SK-N-SH treated with all-trans-retinoic acid at 6 μM for 48 hours (cell line): Measurements from ENCODE around the gene VWF.

Experiments
- ATAC-seq: fragments of 200-7000 bp; cut with Tn5 transposase; 3 replicates; pipeline ENCODE4 v1.9.1; 2020; ENCODE audit warnings: mild to moderate bottlenecking, moderate library complexity
- ARNTL ChIP-seq: fragments of 450-650 bp; formaldehyde crosslinking; IDR thresholded peaks from 2 replicates; pipeline ENCODE4 v1.5.0; 2020; ENCODE audit warnings: low read depth, mild to moderate bottlenecking, moderate library complexity, borderline replicate concordance
- BACH2 ChIP-seq: fragments of 250-450 bp; sonication (Bioruptor Pico); IDR thresholded peaks from 2 replicates; pipeline ENCODE4 v1.9.0; 2021; ENCODE audit warnings: mild to moderate bottlenecking, borderline replicate concordance
- CSDC2 ChIP-seq: fragments of 250-450 bp; sonication (Bioruptor Pico); IDR thresholded peaks from 2 replicates; pipeline ENCODE4 v1.5.0; 2020; ENCODE audit warnings: mild to moderate bottlenecking, moderate library complexity
- ESRRG ChIP-seq: fragments of 250-450 bp; sonication (Bioruptor Pico); IDR thresholded peaks from 2 replicates; pipeline ENCODE4 v1.6.1; 2021; ENCODE audit warnings: mild to moderate bottlenecking
- OSR1 ChIP-seq: fragments of 250-450 bp; sonication (Bioruptor Pico); IDR thresholded peaks from 2 replicates; pipeline ENCODE4 v1.8.0; 2022; ENCODE audit warnings: moderate library complexity, mild to moderate bottlenecking, inconsistent platforms
- PATZ1 ChIP-seq: fragments of 250-450 bp; sonication (Bioruptor Pico); IDR thresholded peaks from 2 replicates; pipeline ENCODE4 v1.8.0; 2020; ENCODE audit warnings: mild to moderate bottlenecking, moderate library complexity, borderline replicate concordance
- TCF4 ChIP-seq: fragments of 250-450 bp; sonication (Bioruptor Pico); IDR thresholded peaks from 2 replicates; pipeline ENCODE4 v1.8.0; 2021; ENCODE audit warnings: mild to moderate bottlenecking, moderate library complexity, borderline replicate concordance
- TOX ChIP-seq: fragments of 250-450 bp; sonication (Bioruptor Pico); IDR thresholded peaks from 2 replicates; pipeline ENCODE4 v1.8.0; 2021; ENCODE audit warnings: mild to moderate bottlenecking, moderate library complexity, borderline replicate concordance
- TSHZ2 ChIP-seq: fragments of 250-450 bp; sonication (Bioruptor Pico); IDR thresholded peaks from 2 replicates; pipeline ENCODE4 v1.5.0; 2020; ENCODE audit warnings: mild to moderate bottlenecking, moderate library complexity
- ZC3H10 ChIP-seq: fragments of 250-450 bp; sonication (Bioruptor Pico); IDR thresholded peaks from 2 replicates; pipeline ENCODE4 v1.5.1; 2021; ENCODE audit warnings: mild to moderate bottlenecking, moderate library complexity
- ZFP3 ChIP-seq: fragments of 250-450 bp; sonication (Bioruptor Pico); IDR thresholded peaks from 2 replicates; pipeline ENCODE4 v1.5.0; 2020; ENCODE audit warnings: mild to moderate bottlenecking, moderate library complexity
- ZFP30 ChIP-seq: fragments of 450-650 bp; formaldehyde crosslinking; IDR thresholded peaks from 2 replicates; pipeline ENCODE4 v1.5.0; 2022; ENCODE audit warnings: mild to moderate bottlenecking, moderate library complexity
- ZNF565 ChIP-seq: fragments of 450-650 bp; formaldehyde crosslinking; conservative IDR thresholded peaks from 2 replicates; pipeline ENCODE4 v1.5.0; 2020; ENCODE audit warnings: low read depth, mild to moderate bottlenecking, moderate library complexity
- ZNF70 ChIP-seq: fragments of 450-650 bp; formaldehyde crosslinking; IDR thresholded peaks from 2 replicates; pipeline ENCODE4 v1.5.0; 2020; ENCODE audit warnings: mild to moderate bottlenecking, moderate library complexity
- ZNF8 ChIP-seq: fragments of 450-650 bp; formaldehyde crosslinking; IDR thresholded peaks from 2 replicates; pipeline ENCODE4 v1.5.0; 2020; ENCODE audit warnings: mild to moderate bottlenecking, moderate library complexity
- TF ChIP-seq, protein P1 (sequence below): fragments of 250-450 bp; sonication (Bioruptor Pico); IDR thresholded peaks from 2 replicates; pipeline ENCODE4 v1.5.1; 2020; ENCODE audit warnings: low read depth, mild to moderate bottlenecking, moderate library complexity
- TF ChIP-seq, protein P2 (sequence below): fragments of 250-450 bp; sonication (Bioruptor Pico); IDR thresholded peaks from 2 replicates; pipeline ENCODE4 v1.5.1; 2021; ENCODE audit warnings: mild to moderate bottlenecking, moderate library complexity

The VWF gene

GRCh38 chr12:5923043-5923605 lies 201.3 kb downstream of the VWF start:
- TF ChIP-seq ARNTL (no peak), ZNF565 (CRISPR knock-in tag) (no peak), ZFP3 (CRISPR knock-in tag) (no peak), ZC3H10 (CRISPR knock-in tag) (no peak), TSHZ2 (CRISPR knock-in tag) (no peak)
- ATAC-seq, result no peak

DNA sequence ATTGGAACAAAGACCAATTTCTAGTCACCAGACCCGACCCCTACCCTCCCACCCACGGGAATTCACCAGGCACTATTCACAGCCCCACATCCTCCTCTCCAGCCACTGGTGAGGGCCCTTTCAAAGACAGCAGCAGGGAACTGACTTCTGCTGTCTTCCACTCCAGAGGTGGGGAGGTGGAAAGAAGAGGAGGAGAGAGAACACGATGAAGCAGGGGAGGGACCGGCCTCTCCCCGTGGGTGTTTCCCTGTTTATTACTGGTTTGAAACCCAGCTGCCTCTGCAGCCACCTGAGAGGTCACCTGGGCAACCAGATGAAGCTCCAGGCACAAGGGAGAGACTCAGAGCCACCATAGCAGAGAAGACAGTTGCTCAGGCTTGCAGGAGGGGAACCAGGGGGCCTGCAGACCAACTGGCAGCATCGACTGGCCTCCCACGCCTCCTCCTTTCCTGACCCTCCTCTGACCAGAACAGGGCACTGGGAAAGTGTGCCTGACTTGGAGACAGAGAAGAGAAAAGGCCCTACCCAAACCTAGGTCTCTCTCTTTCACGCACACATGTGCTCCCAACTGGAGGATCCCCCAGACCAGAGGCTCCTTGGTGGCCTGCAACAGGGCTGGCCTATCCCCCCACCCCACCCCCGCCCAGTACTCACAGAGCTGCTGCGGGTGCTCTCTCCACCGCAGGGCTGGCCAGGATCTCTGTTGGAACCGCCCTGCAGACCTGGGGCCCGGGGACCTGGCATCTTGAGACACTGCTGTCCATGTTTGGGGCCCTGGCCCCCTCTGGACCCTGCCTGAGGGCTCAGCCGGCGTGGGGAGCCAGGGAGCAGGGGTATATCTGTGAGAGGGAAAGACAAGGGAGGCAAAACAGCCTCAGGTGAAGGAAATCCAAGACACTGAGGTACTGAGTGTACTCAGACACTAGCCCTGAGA lies 202.2 kb downstream of the VWF start:
- ATAC-seq, result no peak

DNA sequence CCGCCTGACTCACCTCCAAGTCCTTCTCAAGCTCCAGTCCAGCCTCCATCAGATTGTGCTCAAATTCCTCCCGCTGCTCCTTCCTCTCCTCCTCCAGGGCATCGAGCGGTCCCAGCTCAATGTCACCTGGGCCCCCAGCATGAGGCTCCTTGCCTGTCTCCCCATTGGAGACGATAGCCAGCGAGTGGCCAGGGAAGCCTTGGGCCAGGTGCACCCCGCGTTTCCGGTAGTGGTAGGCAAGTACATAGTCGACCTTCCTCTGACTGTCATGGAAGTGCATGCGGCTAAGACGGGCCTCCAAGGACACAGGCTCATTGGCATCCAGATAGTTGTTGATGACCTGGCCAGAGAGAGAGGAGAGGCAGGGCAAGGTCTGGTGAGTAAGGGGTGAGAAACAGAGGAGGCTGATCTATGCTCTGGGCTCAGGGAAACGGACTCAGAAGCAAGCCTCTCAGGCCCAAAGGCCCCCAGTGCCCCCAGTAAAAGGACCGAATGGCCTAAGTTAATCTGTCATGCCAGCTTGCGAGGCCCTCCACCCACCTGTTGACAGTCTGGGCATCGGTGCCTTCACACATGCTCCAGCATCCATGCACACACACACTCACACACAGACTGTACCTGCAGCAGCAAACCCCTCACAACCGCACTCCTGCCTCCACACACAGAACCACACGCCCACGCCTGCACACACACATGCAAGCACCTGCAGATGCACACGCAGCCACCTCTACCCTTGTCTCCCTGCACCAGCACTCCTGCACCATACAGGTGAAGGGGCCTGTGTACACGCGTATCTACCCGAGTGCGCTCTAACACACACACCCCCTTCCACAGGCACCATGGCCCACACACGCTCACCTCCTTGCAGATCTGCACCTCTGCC lies 203.2 kb downstream of the VWF start:
- no peak for ATAC-seq
- TF ChIP-seq ZFP30 (no peak), OSR1 (CRISPR knock-in tag) (no peak), CSDC2 (CRISPR knock-in tag) (no peak), BACH2 (no peak), PATZ1 (CRISPR knock-in tag) (no peak), ZNF70 (CRISPR knock-in tag) (no peak)
- TF ChIP-seq, protein P1, sequence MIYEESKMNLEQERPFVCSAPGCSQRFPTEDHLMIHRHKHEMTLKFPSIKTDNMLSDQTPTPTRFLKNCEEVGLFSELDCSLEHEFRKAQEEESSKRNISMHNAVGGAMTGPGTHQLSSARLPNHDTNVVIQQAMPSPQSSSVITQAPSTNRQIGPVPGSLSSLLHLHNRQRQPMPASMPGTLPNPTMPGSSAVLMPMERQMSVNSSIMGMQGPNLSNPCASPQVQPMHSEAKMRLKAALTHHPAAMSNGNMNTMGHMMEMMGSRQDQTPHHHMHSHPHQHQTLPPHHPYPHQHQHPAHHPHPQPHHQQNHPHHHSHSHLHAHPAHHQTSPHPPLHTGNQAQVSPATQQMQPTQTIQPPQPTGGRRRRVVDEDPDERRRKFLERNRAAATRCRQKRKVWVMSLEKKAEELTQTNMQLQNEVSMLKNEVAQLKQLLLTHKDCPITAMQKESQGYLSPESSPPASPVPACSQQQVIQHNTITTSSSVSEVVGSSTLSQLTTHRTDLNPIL (CRISPR knock-in tag), result no peak

More for the DNA sequence above, 202.2 kb downstream of the VWF start:
- TF ChIP-seq ZNF8 (CRISPR knock-in tag) (no peak), TOX (CRISPR knock-in tag) (no peak), ZFP3 (CRISPR knock-in tag) (no peak), TCF4 (CRISPR knock-in tag) (no peak), ESRRG (CRISPR knock-in tag) (no peak), BACH2 (no peak), TSHZ2 (CRISPR knock-in tag) (no peak), OSR1 (CRISPR knock-in tag) (no peak)
- TF ChIP-seq, protein P1 (CRISPR knock-in tag), result no peak
- TF ChIP-seq, protein P2, sequence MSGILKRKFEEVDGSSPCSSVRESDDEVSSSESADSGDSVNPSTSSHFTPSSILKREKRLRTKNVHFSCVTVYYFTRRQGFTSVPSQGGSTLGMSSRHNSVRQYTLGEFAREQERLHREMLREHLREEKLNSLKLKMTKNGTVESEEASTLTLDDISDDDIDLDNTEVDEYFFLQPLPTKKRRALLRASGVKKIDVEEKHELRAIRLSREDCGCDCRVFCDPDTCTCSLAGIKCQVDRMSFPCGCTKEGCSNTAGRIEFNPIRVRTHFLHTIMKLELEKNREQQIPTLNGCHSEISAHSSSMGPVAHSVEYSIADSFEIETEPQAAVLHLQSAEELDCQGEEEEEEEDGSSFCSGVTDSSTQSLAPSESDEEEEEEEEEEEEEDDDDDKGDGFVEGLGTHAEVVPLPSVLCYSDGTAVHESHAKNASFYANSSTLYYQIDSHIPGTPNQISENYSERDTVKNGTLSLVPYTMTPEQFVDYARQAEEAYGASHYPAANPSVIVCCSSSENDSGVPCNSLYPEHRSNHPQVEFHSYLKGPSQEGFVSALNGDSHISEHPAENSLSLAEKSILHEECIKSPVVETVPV, result no peak
